Measurements from ENCODE around the gene GRIN1. TPM values are rescaled to one million over a fixed set of nuclear protein-coding genes. Genes with fewer than 3 reads are reported as not detected.

GRIN1 gene
- total and polyA plus RNA-seq, 4 donors = not detected

- DNase-seq (no peak), ATAC-seq (ENCODE audit: low FRiP score) (no peak)
Measured at GRCh38 chr9:137206602-137207001, 67.6 kb downstream of the GRIN1 start.

GRCh38 chr9:137211532-137211931 lies 72.6 kb downstream of the GRIN1 start:
- Histone ChIP-seq H3K4me1 (ENCODE audit: control insufficient read depth in 1 of 2, insufficient read depth in 2 of 2, low read length in 2 of 2) (no peaks in the 10 kb centered on the region), H3K27ac (ENCODE audit: low read depth in 1 of 2, low read length in 2 of 2) (no peak overlapping the region), H3K9me3 (ENCODE audit: control insufficient read depth, low read length) (no peaks in the 10 kb centered on the region), H3K27me3 (ENCODE audit: control insufficient read depth in 1 of 2, insufficient read depth in 2 of 2, low read length in 1 of 2) (no peaks in the 10 kb centered on the region), H3K36me3 (ENCODE audit: control insufficient read depth in 1 of 2, insufficient read depth in 2 of 2, low read length in 1 of 2) (no peaks in the 10 kb centered on the region), H3K4me3 (ENCODE audit: low read length in 2 of 2) (no peak overlapping the region)
- intact Hi-C loops (cut with DNase I) = no loop called here
- WGBS, 2 donors = 76 to 88% methylated on average over 13 of the region's 13 CpGs
- DNase-seq = no peak
- no peak for ATAC-seq (ENCODE audit: low FRiP score)

More at GRCh38 chr9:137206602-137207001, 67.6 kb downstream of the GRIN1 start:
- Histone ChIP-seq H3K4me3 (ENCODE audit: low read length in 2 of 2) (no peak overlapping the region), H3K27me3 (ENCODE audit: control insufficient read depth in 1 of 2, insufficient read depth in 2 of 2, low read length in 1 of 2) (no peaks in the 10 kb centered on the region), H3K27ac (ENCODE audit: low read depth in 1 of 2, low read length in 2 of 2) (no peak overlapping the region), H3K9me3 (ENCODE audit: control insufficient read depth, low read length) (no peaks in the 10 kb centered on the region), H3K36me3 (ENCODE audit: control insufficient read depth in 1 of 2, insufficient read depth in 2 of 2, low read length in 1 of 2) (no peaks in the 10 kb centered on the region), H3K4me1 (ENCODE audit: control insufficient read depth in 1 of 2, insufficient read depth in 2 of 2, low read length in 2 of 2) (no peaks in the 10 kb centered on the region)
- WGBS, 2 donors = 75% methylated on average over 7 of the region's 7 CpGs
- intact Hi-C loops (cut with DNase I) = no loop called here

GRCh38 chr9:137212520-137212919 lies 73.6 kb downstream of the GRIN1 start:
- ATAC-seq (ENCODE audit: low FRiP score) (no peak), DNase-seq (no peak)
- Histone ChIP-seq H3K9me3 (ENCODE audit: control insufficient read depth, low read length) (no peaks in the 10 kb centered on the region), H3K4me3 (ENCODE audit: low read length in 2 of 2) (no peak overlapping the region), H3K27me3 (ENCODE audit: control insufficient read depth in 1 of 2, insufficient read depth in 2 of 2, low read length in 1 of 2) (no peaks in the 10 kb centered on the region), H3K27ac (ENCODE audit: low read depth in 1 of 2, low read length in 2 of 2) (no peak overlapping the region), H3K4me1 (ENCODE audit: control insufficient read depth in 1 of 2, insufficient read depth in 2 of 2, low read length in 2 of 2) (no peaks in the 10 kb centered on the region), H3K36me3 (ENCODE audit: control insufficient read depth in 1 of 2, insufficient read depth in 2 of 2, low read length in 1 of 2) (no peaks in the 10 kb centered on the region)
- intact Hi-C loops (cut with DNase I) = no loop called here
- 84 to 86% methylated on average over 19 to 21 of the region's 21 CpGs for WGBS, 2 donors

GRCh38 chr9:137213160-137214060 lies 74.5 kb downstream of the GRIN1 start:
- Histone ChIP-seq H3K9me3 (ENCODE audit: control insufficient read depth, low read length) (no peaks in the 10 kb centered on the region), H3K4me1 (ENCODE audit: control insufficient read depth in 1 of 2, insufficient read depth in 2 of 2, low read length in 2 of 2) (no peaks in the 10 kb centered on the region), H3K27ac (ENCODE audit: low read depth in 1 of 2, low read length in 2 of 2) (no peak overlapping the region), H3K27me3 (ENCODE audit: control insufficient read depth in 1 of 2, insufficient read depth in 2 of 2, low read length in 1 of 2) (no peaks in the 10 kb centered on the region), H3K36me3 (ENCODE audit: control insufficient read depth in 1 of 2, insufficient read depth in 2 of 2, low read length in 1 of 2) (no peaks in the 10 kb centered on the region), H3K4me3 (ENCODE audit: low read length in 2 of 2) (no peak overlapping the region)
- DNase-seq (no peak), ATAC-seq (ENCODE audit: low FRiP score) (no peak)
- 89% methylated on average over 49 of the region's 49 CpGs for WGBS, 2 donors
- intact Hi-C loops (cut with DNase I) = no loop called here

GRCh38 chr9:137214620-137215019 lies 75.7 kb downstream of the GRIN1 start:
- H3K9me3 ChIP-seq (ENCODE audit: control insufficient read depth, low read length) = no peaks in the 10 kb centered on the region
- intact Hi-C loops (cut with DNase I) = no loop called here
- no peak for ATAC-seq (ENCODE audit: low FRiP score)
- H3K4me3 ChIP-seq (ENCODE audit: low read length in 2 of 2) = no peak overlapping the region
- no peak overlapping the region for H3K27ac ChIP-seq (ENCODE audit: low read depth in 1 of 2, low read length in 2 of 2)
- no peaks in the 10 kb centered on the region for H3K36me3 ChIP-seq (ENCODE audit: control insufficient read depth in 1 of 2, insufficient read depth in 2 of 2, low read length in 1 of 2)
- no peaks in the 10 kb centered on the region for H3K4me1 ChIP-seq (ENCODE audit: control insufficient read depth in 1 of 2, insufficient read depth in 2 of 2, low read length in 2 of 2)
- no peak for DNase-seq
- WGBS, 2 donors = 92 to 93% methylated on average over 19 of the region's 19 CpGs
- no peaks in the 10 kb centered on the region for H3K27me3 ChIP-seq (ENCODE audit: control insufficient read depth in 1 of 2, insufficient read depth in 2 of 2, low read length in 1 of 2)

GRCh38 chr9:137215196-137215986 lies 76.4 kb downstream of the GRIN1 start:
- intact Hi-C loops (cut with DNase I) = no loop called here
- 91 to 94% methylated on average over 21 to 22 of the region's 22 CpGs for WGBS, 2 donors
- H3K27ac ChIP-seq (ENCODE audit: low read depth in 1 of 2, low read length in 2 of 2) = no peak overlapping the region

GRCh38 chr9:137216188-137216965 lies 77.4 kb downstream of the GRIN1 start:
- Histone ChIP-seq H3K27ac (ENCODE audit: low read depth in 1 of 2, low read length in 2 of 2) (no peak overlapping the region), H3K4me3 (ENCODE audit: low read length in 2 of 2) (no peak overlapping the region), H3K27me3 (ENCODE audit: control insufficient read depth in 1 of 2, insufficient read depth in 2 of 2, low read length in 1 of 2) (no peaks in the 10 kb centered on the region), H3K4me1 (ENCODE audit: control insufficient read depth in 1 of 2, insufficient read depth in 2 of 2, low read length in 2 of 2) (no peaks in the 10 kb centered on the region), H3K36me3 (ENCODE audit: control insufficient read depth in 1 of 2, insufficient read depth in 2 of 2, low read length in 1 of 2) (no peaks in the 10 kb centered on the region), H3K9me3 (ENCODE audit: control insufficient read depth, low read length) (no peaks in the 10 kb centered on the region)
- WGBS, 2 donors = 87 to 90% methylated on average over 29 to 30 of the region's 30 CpGs
- ATAC-seq (ENCODE audit: low FRiP score) (no peak), DNase-seq (no peak)
- intact Hi-C loops (cut with DNase I) = no loop called here

More at GRCh38 chr9:137215196-137215986, 76.4 kb downstream of the GRIN1 start:
- ATAC-seq (ENCODE audit: low FRiP score) = no peak
- H3K4me1 ChIP-seq (ENCODE audit: control insufficient read depth in 1 of 2, insufficient read depth in 2 of 2, low read length in 2 of 2) = no peaks in the 10 kb centered on the region
- no peak for DNase-seq
- H3K9me3 ChIP-seq (ENCODE audit: control insufficient read depth, low read length) = no peaks in the 10 kb centered on the region
- no peaks in the 10 kb centered on the region for H3K27me3 ChIP-seq (ENCODE audit: control insufficient read depth in 1 of 2, insufficient read depth in 2 of 2, low read length in 1 of 2)
- H3K4me3 ChIP-seq (ENCODE audit: low read length in 2 of 2) = no peak overlapping the region
- no peaks in the 10 kb centered on the region for H3K36me3 ChIP-seq (ENCODE audit: control insufficient read depth in 1 of 2, insufficient read depth in 2 of 2, low read length in 1 of 2)
